ENCODE data around the gene ITPRIPL2. TPM values are rescaled to one million over a fixed set of nuclear protein-coding genes. Genes with fewer than 3 reads are reported as not detected.

Gene ITPRIPL2
- total RNA-seq, 4 donors from 2014 or later: 23.6 to 38.9 (median 32.5) TPM

- peaks cover 0 to 11% (median 1%) of the 10 kb centered on the region in 4 donors for H3K4me1 ChIP-seq
- H3K9me3 ChIP-seq: no peaks in the 10 kb centered on the region
- no peak overlapping the region for H3K4me3 ChIP-seq
- no peaks in the 10 kb centered on the region for H3K27me3 ChIP-seq
- H3K27ac ChIP-seq: no peak overlapping the region
- no peaks in the 10 kb centered on the region for H3K36me3 ChIP-seq
- no peak for DNase-seq
- TF ChIP-seq POLR2A (IDR thresholded peaks at IDR 0.05): no peak
- TF ChIP-seq CTCF (IDR thresholded peaks at IDR 0.05): no peak
Measured at GRCh38 chr16:19088341-19088916, 25.3 kb upstream of the ITPRIPL2 start.

- H3K9me3 ChIP-seq: no peaks in the 10 kb centered on the region
- no peaks in the 10 kb centered on the region for H3K27me3 ChIP-seq
- H3K36me3 ChIP-seq: no peaks in the 10 kb centered on the region
- TF ChIP-seq CTCF (IDR thresholded peaks at IDR 0.05) (no peak), POLR2A (IDR thresholded peaks at IDR 0.05) (no peak)
- no peak overlapping the region for H3K27ac ChIP-seq
- DNase-seq: no peak
- H3K4me1 ChIP-seq: peaks cover 0 to 11% (median 1%) of the 10 kb centered on the region in 4 donors
- H3K4me3 ChIP-seq: no peak overlapping the region
Measured at GRCh38 chr16:19089410-19089955, 24.3 kb upstream of the ITPRIPL2 start.

GRCh38 chr16:19090916-19091315, 22.8 kb upstream of the ITPRIPL2 start:
- Histone ChIP-seq H3K27ac (no peak overlapping the region), H3K27me3 (no peaks in the 10 kb centered on the region), H3K4me3 (no peak overlapping the region), H3K36me3 (no peaks in the 10 kb centered on the region), H3K4me1 (peaks cover 0 to 8% (median 1%) of the 10 kb centered on the region in 4 donors), H3K9me3 (no peaks in the 10 kb centered on the region)
- TF ChIP-seq CTCF (IDR thresholded peaks at IDR 0.05) (no peak), POLR2A (IDR thresholded peaks at IDR 0.05) (no peak)
- no peak for DNase-seq

- Histone ChIP-seq H3K27ac (no peak overlapping the region), H3K4me3 (no peak overlapping the region), H3K4me1 (peaks cover 0 to 5% (median 0%) of the 10 kb centered on the region in 4 donors), H3K36me3 (no peaks in the 10 kb centered on the region), H3K27me3 (no peaks in the 10 kb centered on the region), H3K9me3 (no peaks in the 10 kb centered on the region)
- TF ChIP-seq CTCF (IDR thresholded peaks at IDR 0.05): no peak
- no peak for TF ChIP-seq POLR2A (IDR thresholded peaks at IDR 0.05)
- no peak for DNase-seq
Measured at GRCh38 chr16:19092653-19093410, 20.9 kb upstream of the ITPRIPL2 start.

DNA sequence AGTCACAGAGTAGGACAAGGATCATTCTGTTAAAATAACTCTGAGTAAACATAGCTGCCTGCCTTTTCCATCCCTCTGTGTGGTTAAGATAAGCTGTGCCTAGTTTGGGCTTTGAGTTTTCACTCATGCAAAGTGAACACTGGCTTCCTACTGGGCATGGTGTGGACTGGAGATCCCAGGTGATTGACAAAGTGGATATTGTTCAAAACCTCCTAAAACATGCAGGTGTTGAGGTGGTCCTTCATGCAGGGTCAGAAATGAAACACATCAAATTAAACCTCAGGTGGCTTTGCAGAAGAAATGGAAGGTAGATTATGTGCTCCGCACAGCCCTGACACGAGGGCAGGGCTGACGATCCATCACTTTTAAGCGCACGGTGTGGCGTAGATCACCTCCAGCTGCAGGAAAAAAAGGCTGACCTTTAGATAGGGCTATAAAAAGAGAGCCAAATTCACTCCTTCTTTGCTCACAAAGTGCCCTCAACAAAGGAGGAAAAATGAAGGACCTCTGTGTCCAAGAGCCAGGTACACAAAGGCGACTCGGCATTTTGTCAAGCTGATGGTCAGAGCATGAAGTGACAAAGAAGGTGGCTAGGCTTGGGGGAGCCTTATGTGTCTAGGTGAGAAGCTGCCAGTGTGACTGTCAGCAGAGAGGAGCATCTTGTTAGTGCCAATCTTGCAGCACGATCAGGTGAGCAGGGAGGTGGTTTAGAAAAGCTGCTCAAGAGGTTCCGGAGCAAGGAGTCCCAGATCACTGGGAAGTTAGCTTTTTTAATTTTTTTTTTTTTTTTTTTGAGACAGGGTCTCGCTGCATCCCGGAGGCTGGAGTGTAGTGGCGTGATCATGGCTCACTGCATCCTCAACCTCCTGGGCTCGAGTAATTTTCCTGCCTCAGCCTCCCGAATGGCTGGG, 19.9 kb upstream of the ITPRIPL2 start:
- Histone ChIP-seq H3K4me1 (peaks cover 0 to 5% (median 0%) of the 10 kb centered on the region in 4 donors), H3K9me3 (no peaks in the 10 kb centered on the region), H3K27me3 (no peaks in the 10 kb centered on the region), H3K4me3 (no peak overlapping the region), H3K36me3 (no peaks in the 10 kb centered on the region), H3K27ac (no peak overlapping the region)
- peak in 1 of 3 donors; percentile 19 for DNase-seq
- TF ChIP-seq CTCF (IDR thresholded peaks at IDR 0.05) (no peak), POLR2A (IDR thresholded peaks at IDR 0.05) (no peak)
